ENCODE results near the gene CDH23. TPM values are rescaled to one million over a fixed set of nuclear protein-coding genes. Genes with fewer than 3 reads are reported as not detected.

CDH23 gene
- total RNA-seq, 1 donor from 2014 or later: 9.4 TPM

DNA sequence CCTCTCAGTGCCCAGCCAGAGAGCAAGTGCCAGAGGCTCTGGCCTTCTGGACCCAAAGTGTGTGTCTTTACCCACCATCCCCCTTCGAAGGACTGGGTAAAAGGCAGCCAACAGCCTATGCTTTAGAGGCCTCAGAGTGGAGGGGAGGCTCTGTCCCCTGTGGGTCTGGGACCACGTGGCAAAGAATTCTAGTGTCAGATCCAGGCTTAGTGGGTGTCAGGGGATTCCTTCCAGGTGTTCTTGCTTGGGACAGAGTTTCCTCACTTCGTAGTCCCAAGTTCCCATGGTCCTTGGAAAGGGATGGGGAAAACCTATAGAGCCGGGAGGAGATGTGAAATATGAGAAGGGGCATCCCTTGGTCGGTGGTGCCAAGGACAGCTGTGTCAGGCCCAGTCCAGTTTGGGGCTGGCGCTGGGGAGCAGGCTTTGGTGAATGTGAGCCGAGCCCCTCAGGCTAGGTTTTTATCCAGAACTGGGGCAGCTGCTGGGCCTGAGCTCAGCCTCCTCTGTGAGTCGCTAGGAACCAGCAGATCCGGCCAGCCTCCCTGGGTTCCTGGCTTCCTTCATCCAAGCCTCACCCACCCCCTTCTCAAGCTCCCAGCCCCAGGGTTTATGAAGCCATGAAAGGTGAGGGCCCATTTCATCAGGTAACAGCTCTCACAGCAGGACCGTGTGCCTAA, 251.7 kb downstream of the CDH23 start:
- TF ChIP-seq, protein P1, sequence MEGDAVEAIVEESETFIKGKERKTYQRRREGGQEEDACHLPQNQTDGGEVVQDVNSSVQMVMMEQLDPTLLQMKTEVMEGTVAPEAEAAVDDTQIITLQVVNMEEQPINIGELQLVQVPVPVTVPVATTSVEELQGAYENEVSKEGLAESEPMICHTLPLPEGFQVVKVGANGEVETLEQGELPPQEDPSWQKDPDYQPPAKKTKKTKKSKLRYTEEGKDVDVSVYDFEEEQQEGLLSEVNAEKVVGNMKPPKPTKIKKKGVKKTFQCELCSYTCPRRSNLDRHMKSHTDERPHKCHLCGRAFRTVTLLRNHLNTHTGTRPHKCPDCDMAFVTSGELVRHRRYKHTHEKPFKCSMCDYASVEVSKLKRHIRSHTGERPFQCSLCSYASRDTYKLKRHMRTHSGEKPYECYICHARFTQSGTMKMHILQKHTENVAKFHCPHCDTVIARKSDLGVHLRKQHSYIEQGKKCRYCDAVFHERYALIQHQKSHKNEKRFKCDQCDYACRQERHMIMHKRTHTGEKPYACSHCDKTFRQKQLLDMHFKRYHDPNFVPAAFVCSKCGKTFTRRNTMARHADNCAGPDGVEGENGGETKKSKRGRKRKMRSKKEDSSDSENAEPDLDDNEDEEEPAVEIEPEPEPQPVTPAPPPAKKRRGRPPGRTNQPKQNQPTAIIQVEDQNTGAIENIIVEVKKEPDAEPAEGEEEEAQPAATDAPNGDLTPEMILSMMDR (conservative IDR thresholded peaks at IDR 0.05): no peak
- Mint-ChIP-seq H3K36me3 (no peaks in the 10 kb centered on the region), H3K4me1 (ENCODE audit: unreplicated experiment) (peaks cover 18% of the 10 kb centered on the region), H3K4me3 (no peak overlapping the region), H3K27ac (peak overlapping the region; percentile 21), H3K27me3 (peaks cover 5% of the 10 kb centered on the region), H3K9me3 (no peaks in the 10 kb centered on the region)
- DNase-seq (ENCODE audit: extremely low spot score, unreplicated experiment): no peak

DNA sequence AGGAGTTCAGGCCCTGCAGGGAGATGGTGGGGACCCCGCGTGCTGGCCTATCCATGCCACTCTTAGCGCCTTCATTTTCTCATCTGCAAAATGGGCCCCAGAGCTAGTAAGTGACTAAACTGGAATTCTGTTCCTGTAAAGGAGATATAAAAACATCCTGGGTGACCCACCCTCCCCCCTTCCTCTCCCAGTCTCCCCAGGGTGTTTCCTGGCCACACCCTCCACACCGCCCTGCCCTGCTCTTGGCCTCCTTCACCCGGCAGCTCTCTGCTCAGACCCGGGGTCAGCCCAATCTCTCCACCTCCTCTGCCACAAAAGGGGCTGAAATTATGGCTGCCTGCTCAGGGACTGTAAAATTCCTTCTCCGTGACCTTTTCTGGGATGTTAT, 252.2 kb downstream of the CDH23 start:
- no peak overlapping the region for H3K27ac Mint-ChIP-seq
- H3K27me3 Mint-ChIP-seq: peaks cover 5% of the 10 kb centered on the region

DNA sequence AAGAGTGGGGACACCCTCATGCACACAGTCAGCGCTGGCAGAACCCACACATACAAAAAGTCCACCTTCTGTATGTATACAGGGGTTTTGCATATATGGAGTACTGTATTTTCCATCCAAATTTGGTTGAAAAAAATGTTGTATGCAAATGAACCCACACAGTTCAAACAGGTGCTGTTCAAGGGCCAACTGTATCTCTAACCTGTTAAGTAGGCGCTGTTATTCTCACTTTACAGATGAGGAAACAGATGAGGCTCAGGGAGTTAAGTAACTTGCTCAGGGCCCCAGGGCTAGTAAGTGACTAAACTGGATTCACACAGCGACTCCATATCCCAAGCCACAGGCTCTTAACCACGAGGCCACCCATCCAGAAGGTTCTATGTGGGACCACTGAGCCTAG, 252.9 kb downstream of the CDH23 start:
- no peak overlapping the region for H3K27ac Mint-ChIP-seq
- no peak for DNase-seq (ENCODE audit: extremely low spot score, unreplicated experiment)
- H3K36me3 Mint-ChIP-seq: no peaks in the 10 kb centered on the region
- H3K27me3 Mint-ChIP-seq: peaks cover 5% of the 10 kb centered on the region
- H3K4me3 Mint-ChIP-seq: no peak overlapping the region
- TF ChIP-seq, protein P1 (conservative IDR thresholded peaks at IDR 0.05): no peak
- no peaks in the 10 kb centered on the region for H3K9me3 Mint-ChIP-seq
- peaks cover 19% of the 10 kb centered on the region for H3K4me1 Mint-ChIP-seq (ENCODE audit: unreplicated experiment)

More for the DNA sequence above, 252.2 kb downstream of the CDH23 start:
- H3K4me1 Mint-ChIP-seq (ENCODE audit: unreplicated experiment): peaks cover 19% of the 10 kb centered on the region
- DNase-seq (ENCODE audit: extremely low spot score, unreplicated experiment): no peak
- TF ChIP-seq, protein P1 (conservative IDR thresholded peaks at IDR 0.05): no peak
- no peaks in the 10 kb centered on the region for H3K36me3 Mint-ChIP-seq
- no peak overlapping the region for H3K4me3 Mint-ChIP-seq
- no peaks in the 10 kb centered on the region for H3K9me3 Mint-ChIP-seq

DNA sequence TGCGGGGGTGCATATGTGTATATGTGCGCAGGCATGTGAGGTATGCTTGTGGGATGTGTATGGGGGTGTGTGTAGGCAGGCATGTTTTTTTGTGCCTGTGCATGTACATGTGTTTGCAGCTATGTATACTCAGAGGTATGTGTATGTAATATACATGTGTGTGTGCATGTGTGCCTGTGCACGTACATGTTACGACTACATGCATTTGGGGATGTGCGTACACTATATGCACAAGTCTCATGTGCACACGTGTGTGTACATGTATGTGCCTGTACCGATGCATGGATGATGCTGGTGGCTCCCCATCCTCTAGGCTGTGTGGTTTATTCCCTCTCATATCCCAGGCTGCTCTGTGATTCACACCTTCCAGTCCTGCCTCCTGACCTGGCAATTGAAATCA, 253.7 kb downstream of the CDH23 start:
- Mint-ChIP-seq H3K9me3 (no peaks in the 10 kb centered on the region), H3K27ac (no peak overlapping the region), H3K4me3 (no peak overlapping the region), H3K4me1 (ENCODE audit: unreplicated experiment) (peaks cover 19% of the 10 kb centered on the region), H3K36me3 (no peaks in the 10 kb centered on the region), H3K27me3 (peaks cover 10% of the 10 kb centered on the region)
- TF ChIP-seq, protein P1 (conservative IDR thresholded peaks at IDR 0.05): no peak
- DNase-seq (ENCODE audit: extremely low spot score, unreplicated experiment): no peak

DNA sequence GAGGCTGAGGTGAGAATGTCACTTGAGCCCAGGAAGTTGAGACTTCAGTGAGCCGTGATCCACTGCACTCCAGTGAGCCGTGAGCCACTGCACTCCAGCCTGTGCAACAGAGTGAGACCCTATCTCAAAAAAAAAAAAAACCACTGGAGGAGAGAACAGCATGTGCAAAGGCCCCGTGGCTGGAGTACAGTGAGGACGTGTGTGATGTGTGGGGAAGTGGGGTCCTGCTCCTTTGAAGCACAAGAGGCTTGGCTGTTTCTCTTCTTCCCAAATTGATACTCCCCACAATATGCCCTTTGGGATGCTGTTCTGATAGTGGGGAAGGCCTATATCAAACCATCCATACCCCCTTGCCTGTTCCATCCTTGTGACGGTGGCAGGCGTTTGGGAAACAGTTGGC, 254.7 kb downstream of the CDH23 start:
- H3K9me3 Mint-ChIP-seq: no peaks in the 10 kb centered on the region
- H3K4me3 Mint-ChIP-seq: no peak overlapping the region
- TF ChIP-seq, protein P1 (conservative IDR thresholded peaks at IDR 0.05): no peak
- no peak for DNase-seq (ENCODE audit: extremely low spot score, unreplicated experiment)
- H3K27me3 Mint-ChIP-seq: peaks cover 15% of the 10 kb centered on the region
- no peak overlapping the region for H3K27ac Mint-ChIP-seq
- H3K36me3 Mint-ChIP-seq: no peaks in the 10 kb centered on the region
- H3K4me1 Mint-ChIP-seq (ENCODE audit: unreplicated experiment): peaks cover 19% of the 10 kb centered on the region
